Inflammatory macrophage treated with lipopolysaccharide for 4 hours (primary cell): Measurements from ENCODE around the gene NRXN3.
"Not testable (repeated sequence)": the region's sequence is repeated elsewhere in the genome, so short reads cannot be mapped to it uniquely, and the experiment has no call there.

Experiments
- DNase-seq: peaks from one replicate; pipeline ENCODE4 v3.0.0-alpha.2; 2020

NRXN3 gene

DNA sequence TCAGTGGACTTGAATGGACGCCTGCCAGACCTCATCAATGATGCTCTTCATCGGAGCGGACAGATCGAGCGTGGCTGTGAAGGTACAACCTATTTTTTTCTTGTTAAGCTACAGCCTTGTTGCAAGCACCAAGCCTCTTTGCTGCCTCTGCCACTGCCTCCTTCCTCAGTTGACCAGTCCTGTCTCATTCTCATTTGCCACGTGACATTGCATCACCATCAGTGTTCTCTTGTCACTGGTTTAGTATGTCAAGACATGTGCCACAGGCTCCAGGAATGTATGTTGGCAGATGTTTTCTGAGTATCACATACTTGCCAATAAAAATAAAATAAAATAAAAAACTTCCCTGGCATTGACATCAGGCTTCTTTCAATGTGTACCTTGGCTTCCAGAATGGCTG, 798.1 kb downstream of the NRXN3 start:
- DNase-seq: no peak

GRCh38 chr14:78970677-78971076, 800.5 kb downstream of the NRXN3 start:
- no peak for DNase-seq

GRCh38 chr14:78972440-78972839, 802.3 kb downstream of the NRXN3 start:
- DNase-seq: no peak

DNA sequence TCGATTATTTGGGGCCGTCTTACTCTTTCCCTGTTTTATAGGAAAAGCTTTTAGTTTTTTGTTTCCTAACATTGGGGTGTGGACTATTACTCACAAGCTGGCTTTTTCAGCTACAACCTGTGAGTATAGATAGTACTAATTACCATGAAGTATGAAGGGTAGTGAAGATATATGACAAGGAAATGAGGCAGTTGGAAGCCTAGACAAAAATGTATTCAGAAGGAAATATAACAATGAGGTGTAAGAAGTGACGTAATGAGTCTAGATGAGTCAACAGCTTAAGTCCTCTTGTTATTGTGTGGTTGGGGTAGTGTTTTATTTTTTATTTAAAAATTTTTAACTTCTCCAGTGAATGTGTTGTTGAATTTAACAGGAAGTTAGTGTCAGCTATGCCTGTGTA, 804.5 kb downstream of the NRXN3 start:
- DNase-seq: no peak

GRCh38 chr14:78975734-78976133, 805.6 kb downstream of the NRXN3 start:
- no peak for DNase-seq

DNA sequence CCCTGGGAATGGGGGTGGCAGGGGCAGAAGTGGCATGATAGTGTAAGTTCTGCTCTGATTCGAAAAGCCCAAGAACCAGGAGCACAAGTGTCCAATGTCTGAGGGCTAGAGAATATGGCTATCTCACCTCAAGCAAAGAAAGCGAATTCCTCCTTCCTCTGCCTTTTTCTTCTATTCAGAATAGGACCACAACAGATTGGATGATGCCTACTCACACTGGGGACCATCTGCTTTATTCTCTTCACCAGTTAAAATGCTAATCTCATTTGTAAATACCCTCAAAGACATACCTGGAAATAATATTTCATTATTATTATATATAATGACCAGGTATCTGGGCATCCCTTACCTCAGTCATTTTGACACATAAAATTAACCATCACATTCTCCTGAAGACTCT, 808.7 kb downstream of the NRXN3 start:
- DNase-seq: no peak

DNA sequence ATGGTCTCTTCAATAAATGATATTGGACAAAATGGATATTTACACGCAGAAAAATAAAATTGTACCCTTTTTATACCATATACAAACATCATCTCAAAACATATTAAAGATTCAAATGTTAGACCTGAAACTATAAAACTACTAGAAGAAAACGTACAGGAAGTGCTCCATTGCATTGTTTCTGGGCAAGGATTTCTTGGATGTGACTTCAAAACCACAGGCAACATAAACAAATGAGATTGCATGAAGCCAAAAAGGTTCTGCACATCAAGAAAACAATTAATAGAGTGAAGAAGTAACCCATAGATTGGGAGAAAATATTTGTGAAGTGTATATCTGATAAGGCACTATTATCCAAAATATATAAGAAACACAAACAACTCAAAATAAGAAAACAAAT, 812.4 kb downstream of the NRXN3 start:
- no peak for DNase-seq

GRCh38 chr14:78983126-78983525, 813.0 kb downstream of the NRXN3 start:
- DNase-seq: no peak

- DNase-seq: no peak
These were observed 815.7 kb downstream of the NRXN3 start for GRCh38 chr14:78985668-78986381.

- no peak for DNase-seq
These were observed 816.8 kb downstream of the NRXN3 start for GRCh38 chr14:78986989-78987388.

GRCh38 chr14:78989221-78989620, 819.0 kb downstream of the NRXN3 start:
- DNase-seq: no peak

- no peak for DNase-seq
These were observed 822.7 kb downstream of the NRXN3 start for GRCh38 chr14:78992867-78993266.

- DNase-seq: no peak
These were observed 827.6 kb downstream of the NRXN3 start for GRCh38 chr14:78997811-78998210.

DNA sequence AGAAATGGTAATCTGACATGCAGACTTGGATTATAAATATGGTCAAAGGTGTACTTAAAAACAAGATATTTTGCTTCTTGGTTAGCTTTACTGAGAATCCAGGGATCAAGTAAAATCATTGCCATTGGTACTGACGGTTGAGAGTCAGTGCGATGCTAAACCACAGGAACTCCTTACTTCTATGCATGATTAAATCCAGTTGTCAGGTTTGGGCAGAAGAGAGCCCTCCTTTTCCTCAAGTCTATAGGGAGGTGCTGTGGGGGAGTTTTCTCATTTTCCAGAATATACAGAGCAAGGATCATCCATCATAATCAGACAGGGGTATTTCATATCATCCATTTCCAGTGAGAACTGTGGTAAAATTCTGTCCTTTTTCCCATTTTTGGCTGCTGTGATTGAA, 839.1 kb downstream of the NRXN3 start:
- DNase-seq: no peak

DNA sequence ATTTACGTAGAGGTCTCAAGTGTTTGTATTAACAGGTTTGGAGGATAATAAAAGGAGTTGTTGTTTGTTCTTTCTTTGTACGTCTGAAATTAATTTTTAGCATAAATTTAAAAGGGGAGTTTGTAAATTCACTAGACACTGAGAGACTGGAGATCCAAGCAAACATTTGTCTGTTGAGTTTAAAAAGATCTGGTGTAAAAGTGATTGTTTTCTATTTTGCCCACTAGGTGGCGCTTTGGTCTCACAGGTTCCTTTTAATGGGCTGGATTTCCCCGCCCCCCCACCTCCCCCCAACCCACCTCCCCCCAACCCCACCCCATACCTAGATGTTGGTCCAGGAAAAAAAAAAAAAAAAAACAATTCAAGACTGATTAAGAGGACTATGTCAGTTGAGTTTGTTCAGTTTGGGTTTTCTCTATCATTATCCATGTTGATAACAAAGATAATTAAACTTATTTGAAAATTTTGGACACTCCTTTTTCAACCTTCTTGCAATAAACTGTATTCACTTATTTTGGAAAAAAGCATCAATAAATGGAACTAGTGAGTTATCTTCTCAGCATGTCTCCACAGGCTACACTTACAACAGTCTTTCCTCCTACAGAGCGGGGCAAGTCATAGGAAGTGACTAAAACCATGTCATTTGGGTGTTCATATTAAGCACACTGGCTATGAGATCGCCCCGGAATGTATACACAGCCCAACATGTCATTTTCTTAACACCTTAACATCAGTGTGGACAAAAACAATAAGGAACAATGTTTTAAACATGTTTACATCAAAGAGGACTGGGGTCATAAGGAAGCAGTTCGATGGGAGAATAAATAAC, 841.1 kb downstream of the NRXN3 start:
- peak; percentile 67 for DNase-seq

DNA sequence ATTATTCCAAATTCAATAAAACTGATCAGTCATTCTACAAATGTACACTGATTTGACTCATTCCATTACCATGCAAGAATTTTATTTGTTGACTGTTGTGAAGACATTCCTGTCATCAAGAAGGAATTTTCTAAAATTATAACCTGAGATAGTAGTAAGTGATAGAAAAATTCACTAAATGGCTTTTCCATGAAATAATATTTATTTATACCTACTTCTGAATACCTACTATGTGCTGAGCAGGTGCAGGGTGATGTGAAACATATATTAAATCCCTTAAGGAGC, 841.7 kb downstream of the NRXN3 start:
- no peak for DNase-seq

- DNase-seq: no peak
These were observed 846.8 kb downstream of the NRXN3 start for GRCh38 chr14:79016828-79017505.

GRCh38 chr14:79017561-79017960, 847.4 kb downstream of the NRXN3 start:
- no peak for DNase-seq

DNA sequence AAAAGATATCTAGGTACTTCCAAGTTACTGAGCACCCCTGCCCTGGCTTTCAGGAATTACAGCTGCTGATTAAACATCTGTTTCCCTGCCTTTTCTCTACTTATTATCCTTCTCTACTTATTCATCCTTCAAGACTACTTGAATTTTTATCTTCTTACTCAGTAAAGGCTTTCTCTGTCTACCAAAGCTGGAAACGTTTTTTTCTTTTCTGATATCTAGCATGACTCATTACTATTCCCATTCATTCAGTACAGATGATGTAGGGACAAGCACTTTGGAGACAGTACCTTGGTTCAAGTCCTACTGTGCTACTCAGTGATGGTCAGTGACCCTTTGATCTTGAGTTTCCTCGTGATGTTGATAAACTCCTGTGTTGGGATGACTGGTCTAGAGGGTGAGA, 848.7 kb downstream of the NRXN3 start:
- DNase-seq: no peak

DNA sequence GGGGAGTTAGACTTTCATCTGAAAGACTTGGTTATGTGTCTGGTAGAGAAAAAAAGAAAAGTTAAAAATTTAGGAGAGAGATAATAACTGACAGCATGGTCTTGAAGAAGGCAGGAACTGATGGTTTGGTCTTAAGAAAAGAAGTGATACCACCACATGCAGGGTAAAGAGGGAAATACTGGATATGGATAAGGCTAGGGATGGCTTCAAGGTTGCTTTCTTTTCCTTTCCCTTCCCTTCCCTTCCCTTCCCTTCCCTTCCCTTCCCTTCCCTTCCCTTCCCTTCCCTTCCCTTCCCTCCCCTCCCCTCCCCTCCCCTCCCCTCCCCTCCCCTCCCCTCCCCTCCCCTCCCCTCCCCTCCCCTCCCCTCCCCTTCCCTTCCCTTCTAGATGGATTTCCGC, 849.7 kb downstream of the NRXN3 start:
- not testable (repeated sequence) for DNase-seq

DNA sequence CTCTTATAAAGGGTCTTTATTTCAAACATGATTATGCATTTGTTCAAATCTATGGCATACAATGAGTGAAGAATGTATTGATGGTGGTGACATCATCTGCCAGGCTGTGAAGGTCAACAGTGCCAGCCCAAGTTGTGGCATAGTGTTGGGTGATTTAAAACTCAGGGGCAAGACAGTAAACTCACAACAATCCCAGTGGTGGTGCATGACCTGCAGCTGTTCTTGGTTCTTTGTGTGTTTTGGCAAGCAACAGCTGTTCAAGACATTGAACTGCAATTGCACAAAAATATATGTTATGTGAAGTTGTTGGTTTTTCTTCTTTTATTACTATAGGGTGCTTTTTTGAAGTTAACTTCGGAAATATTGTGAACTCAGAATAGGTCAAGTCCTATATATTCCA, 851.6 kb downstream of the NRXN3 start:
- no peak for DNase-seq

GRCh38 chr14:79027138-79027537, 857.0 kb downstream of the NRXN3 start:
- no peak for DNase-seq

DNA sequence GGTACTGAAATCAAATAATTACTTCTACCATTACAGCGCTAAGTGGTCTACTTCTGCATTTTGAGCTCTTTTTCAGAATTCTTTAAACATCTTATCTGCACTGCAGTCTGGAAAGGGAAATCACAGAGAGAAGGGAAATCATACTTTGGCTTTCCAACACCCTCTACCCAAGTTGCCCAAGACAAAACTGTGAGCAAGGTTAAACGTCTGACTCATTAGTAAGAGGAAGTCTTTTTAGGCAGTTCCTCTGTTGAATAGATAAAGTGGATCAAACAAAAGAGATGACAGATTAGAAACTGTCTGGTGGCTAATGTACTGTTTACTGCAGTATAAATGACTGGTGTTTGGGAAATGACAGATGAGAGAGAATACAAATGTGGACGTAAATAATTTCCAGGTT, 858.1 kb downstream of the NRXN3 start:
- DNase-seq: peak; percentile 90

- DNase-seq: peak; percentile 82
These were observed 866.3 kb downstream of the NRXN3 start for GRCh38 chr14:79036441-79036840.
